Sigmoid colon (tissue), 4 donors: Measurements from ENCODE around the gene SLCO1A2.

Source experiments
- CTCF ChIP-seq, 4 experiments: fragments of 450-650 bp in 3 of 4; fragments of 200-600 bp in 1 of 4; IDR thresholded peaks; one replicate each; pipeline ENCODE4 v1.5.1; 2016 to 2019; ENCODE audit warnings: antibody characterized with exemption in 4 of 4, mild to moderate bottlenecking in 3 of 4, moderate library complexity in 2 of 4
- POLR2A ChIP-seq, 2 donors: fragments of 450-650 bp; IDR thresholded peaks; one replicate each; pipeline ENCODE4 v1.6.1; 2016; ENCODE audit warnings: antibody characterized with exemption in 2 of 2, mild to moderate bottlenecking in 2 of 2, moderate library complexity in 2 of 2
- POLR2AphosphoS5 ChIP-seq, 4 donors: sonication (generic); formaldehyde crosslinking; IDR thresholded peaks; one replicate each; pipeline ENCODE4 v1.6.1; 2017; ENCODE audit warnings: antibody characterized with exemption in 4 of 4

- no peak for TF ChIP-seq CTCF (IDR thresholded peaks at IDR 0.05)
- TF ChIP-seq POLR2A (IDR thresholded peaks at IDR 0.05) = no peak
- no peak for TF ChIP-seq POLR2AphosphoS5 (IDR thresholded peaks at IDR 0.05)
These were observed 45.0 kb downstream of the SLCO1A2 start for GRCh38 chr12:21289698-21290097.
